SK-N-SH (cell line): ENCODE results near the gene PEX13. TPM values are rescaled to one million over a fixed set of nuclear protein-coding genes. Genes with fewer than 3 reads are reported as not detected.

ENCODE experiments used
- CTCF ChIA-PET: fragments of 300-600, 350-600 bp; formaldehyde crosslinking; extraction: SDS; loops from one replicate; lab custom pipeline; 2021; lab: Yijun Ruan, JAX
- POLR2A ChIA-PET: fragments of 350-600 bp; sonication (Branson Sonifier 250); formaldehyde crosslinking; extraction: SDS; loops from one replicate; lab custom pipeline; 2020; ENCODE audit warnings: antibody characterized with exemption, inconsistent platforms; lab: Yijun Ruan, JAX
- DNase-seq: peaks from one replicate; pipeline ENCODE4 v3.0.0; 2012
- H2AFZ ChIP-seq: fragments of 200-600 bp; sonication (generic); 2 replicates; pipeline ENCODE4 v1.8.1; 2016; ENCODE audit warnings: antibody characterized with exemption, mild to moderate bottlenecking, low read depth
- H3F3A ChIP-seq: fragments of 200-600 bp; sonication (generic); replicated peaks from 2 replicates; pipeline ENCODE3; 2016; ENCODE audit warnings: antibody characterized with exemption, mild to moderate bottlenecking; ENCODE audit not compliant: insufficient read depth
- H3K27ac ChIP-seq, 2 experiments: fragments of 200-500 bp in 1 of 2; fragments of 200-600 bp in 1 of 2; sonication (Bioruptor generic) in 1 of 2; sonication (generic), shearing (Covaris generic) in 1 of 2; 2 replicates each; pipeline versions ENCODE4 v1.5.1 to v1.6.1; 2014 to 2016; ENCODE audit warnings: low read depth in 2 of 2, inconsistent platforms in 1 of 2, low read length in 1 of 2, mild to moderate bottlenecking in 1 of 2, mixed read lengths in 1 of 2
- H3K27me3 ChIP-seq: fragments of 200-600 bp; sonication (generic), shearing (Covaris generic); 2 replicates; pipeline ENCODE4 v1.6.1; 2016; ENCODE audit warnings: mixed run types; ENCODE audit not compliant: insufficient read depth
- H3K36me3 ChIP-seq, 2 experiments: fragments of 200-500 bp in 1 of 2; fragments of 200-600 bp in 1 of 2; sonication (Bioruptor generic) in 1 of 2; sonication (generic) in 1 of 2; replicated peaks in 1 of 2; 2 replicates each; pipeline versions ENCODE3 to v1.5.1; 2014 to 2016; ENCODE audit warnings: low read length in 1 of 2, mild to moderate bottlenecking in 1 of 2; ENCODE audit not compliant: insufficient read depth in 2 of 2, control insufficient read depth in 1 of 2
- H3K4me1 ChIP-seq, 2 experiments: fragments of 200-500 bp in 1 of 2; fragments of 200-600 bp in 1 of 2; sonication (Bioruptor generic) in 1 of 2; sonication (generic), shearing (Covaris generic) in 1 of 2; 2 replicates each; pipeline versions ENCODE4 v1.5.1 to v1.6.1; 2014 to 2016; ENCODE audit warnings: low read depth in 1 of 2, low read length in 1 of 2, mixed run types in 1 of 2; ENCODE audit not compliant: insufficient read depth in 2 of 2, control insufficient read depth in 1 of 2
- H3K4me2 ChIP-seq: fragments of 200-600 bp; sonication (generic), shearing (Covaris generic); 2 replicates; pipeline ENCODE4 v1.6.1; 2017; ENCODE audit warnings: mixed run types
- H3K4me3 ChIP-seq, 2 experiments: fragments of 200-500 bp in 1 of 2; fragments of 200-600 bp in 1 of 2; sonication (Bioruptor generic) in 1 of 2; sonication (generic), shearing (Covaris generic) in 1 of 2; 2 replicates each; pipeline versions ENCODE4 v1.5.1 to v1.8.1; 2014 to 2016; ENCODE audit warnings: low read depth in 2 of 2, inconsistent platforms in 1 of 2, low read length in 1 of 2, mild to moderate bottlenecking in 1 of 2, mixed read lengths in 1 of 2, moderate library complexity in 1 of 2
- H3K79me2 ChIP-seq: fragments of 200-600 bp; sonication (generic); 2 replicates; pipeline ENCODE4 v1.8.1; 2017; ENCODE audit warnings: mild to moderate bottlenecking; ENCODE audit not compliant: insufficient read depth
- H3K9ac ChIP-seq: fragments of 200-600 bp; sonication (generic); 2 replicates; pipeline ENCODE4 v1.6.1; 2017; ENCODE audit warnings: mixed run types
- H3K9me2 ChIP-seq: fragments of 200-600 bp; sonication (generic); 2 replicates; pipeline ENCODE4 v1.6.1; 2017; ENCODE audit warnings: mixed run types
- H3K9me3 ChIP-seq: fragments of 200-600 bp; sonication (generic); 2 replicates; pipeline ENCODE4 v1.6.1; 2017; ENCODE audit warnings: mixed run types, mild to moderate bottlenecking, moderate library complexity
- H4K20me1 ChIP-seq: fragments of 200-600 bp; sonication (generic); 2 replicates; pipeline ENCODE4 v1.6.1; 2017; ENCODE audit warnings: mild to moderate bottlenecking, mixed run types; ENCODE audit not compliant: insufficient read depth
- CHD2 ChIP-seq: fragments of 150-350 bp; IDR thresholded peaks from 2 replicates; pipeline ENCODE4 v1.6.1; 2018; ENCODE audit warnings: low read length; ENCODE audit not compliant: partially characterized antibody
- ELF1 ChIP-seq: IDR thresholded peaks from 2 replicates; pipeline ENCODE4 v1.4.0; 2012
- EZH2phosphoT487 ChIP-seq: fragments of 200-600 bp; sonication (generic); IDR thresholded peaks from 2 replicates; pipeline ENCODE4 v1.6.1; 2017; ENCODE audit warnings: low read depth, mixed run types, mild to moderate bottlenecking, antibody characterized with exemption, moderate library complexity, borderline replicate concordance
- FOSL2 ChIP-seq: IDR thresholded peaks from 2 replicates; pipeline ENCODE4 v1.4.0; 2012; ENCODE audit warnings: low read depth, mild to moderate bottlenecking, moderate library complexity, borderline replicate concordance
- FOXJ3 ChIP-seq: sonication (generic); formaldehyde crosslinking; IDR thresholded peaks from 2 replicates; pipeline ENCODE4 v1.5.1; 2020; ENCODE audit warnings: mild to moderate bottlenecking, missing genetic modification reagents
- FOXM1 ChIP-seq: IDR thresholded peaks from 2 replicates; pipeline ENCODE4 v1.4.0; 2012; ENCODE audit warnings: low read depth, mild to moderate bottlenecking
- JUND ChIP-seq: IDR thresholded peaks from 2 replicates; pipeline ENCODE4 v1.4.0; 2012
- MAX ChIP-seq: IDR thresholded peaks from 2 replicates; pipeline ENCODE4 v1.4.0; 2012; ENCODE audit warnings: low read depth
- MEF2A ChIP-seq: IDR thresholded peaks from 2 replicates; pipeline ENCODE4 v1.4.0; 2012; ENCODE audit warnings: low read depth, borderline replicate concordance
- NRF1 ChIP-seq: IDR thresholded peaks from 2 replicates; pipeline ENCODE4 v1.6.1; 2012; ENCODE audit warnings: low read depth, mild to moderate bottlenecking, low read length
- PBX3 ChIP-seq: IDR thresholded peaks from 2 replicates; pipeline ENCODE4; 2012
- POLR2AphosphoS5 ChIP-seq: IDR thresholded peaks from 2 replicates; pipeline ENCODE4 v1.6.1; 2012; ENCODE audit warnings: low read depth, low read length
- RAD21 ChIP-seq: IDR thresholded peaks from 2 replicates; pipeline ENCODE4 v1.6.1; 2012; ENCODE audit warnings: mild to moderate bottlenecking, low read length
- RFX5 ChIP-seq: IDR thresholded peaks from 2 replicates; pipeline ENCODE4 v1.6.1; 2012; ENCODE audit warnings: mild to moderate bottlenecking, improper control_type of control experiment, low read length
- SIN3A ChIP-seq: IDR thresholded peaks from 2 replicates; pipeline ENCODE4 v1.6.1; 2012; ENCODE audit warnings: low read depth, mild to moderate bottlenecking, low read length, moderate library complexity, borderline replicate concordance
- TCF12 ChIP-seq: IDR thresholded peaks from 2 replicates; pipeline ENCODE4 v1.4.0; 2012
- TEAD4 ChIP-seq: IDR thresholded peaks from 2 replicates; pipeline ENCODE4 v1.4.0; 2012; ENCODE audit warnings: mild to moderate bottlenecking, borderline replicate concordance; ENCODE audit not compliant: insufficient read depth
- USF1 ChIP-seq: IDR thresholded peaks from 2 replicates; pipeline ENCODE4 v1.4.0; 2012; ENCODE audit warnings: low read depth, borderline replicate concordance
- USF2 ChIP-seq: fragments of 150-350 bp; IDR thresholded peaks from 2 replicates; pipeline ENCODE4 v1.6.1; 2017; ENCODE audit warnings: antibody characterized with exemption, low read length, low read depth, borderline replicate concordance
- WGBS: methylation state at CpG from one replicate; pipeline ENCODE4 v1.1.6; 2017; ENCODE audit warnings: low lambda C conversion rate; 5-methylcytosine and 5-hydroxymethylcytosine counted together
- polyA plus RNA-seq, 3 experiments: library from polyadenylated mRNA; depleted of rRNA; stranded (reverse); fragments of >200 nt; gene quantifications; 2 replicates each; pipeline ENCODE4 v1.2.3, GENCODE V29; 2012

The PEX13 gene
- polyA plus RNA-seq, 1 of the 3 experiments (the other 2 are of a cell fraction) = 10.3 TPM

- no peak for TF ChIP-seq USF2
- no peak for TF ChIP-seq FOXJ3 (CRISPR knock-in tag)
- no peak for TF ChIP-seq PBX3
- no peak for TF ChIP-seq MAX
- no peak for TF ChIP-seq USF1
- H3K9me3 ChIP-seq = no peaks in the 10 kb centered on the region
- no peaks in the 10 kb centered on the region for H3K27me3 ChIP-seq
- H2AFZ ChIP-seq = no peak overlapping the region
- H3K27ac ChIP-seq = no peak overlapping the region
- no peak overlapping the region for H3K4me3 ChIP-seq
- peaks cover 89% of the 10 kb centered on the region for H3K79me2 ChIP-seq
- H3K4me2 ChIP-seq = no peak overlapping the region
- DNase-seq = no peak
- peaks cover 0 to 2% of the 10 kb centered on the region in 2 experiments; a peak in 2 of 4 replicates for H3K4me1 ChIP-seq
- WGBS = 93% methylated on average over 4 of the region's 4 CpGs
- peaks cover 9% of the 10 kb centered on the region; the same call in 1 of the 2 replicates for H4K20me1 ChIP-seq
- POLR2A ChIA-PET = no interaction called here
- no peaks in the 10 kb centered on the region for H3K9me2 ChIP-seq
- CTCF ChIA-PET = interaction anchor here (1.0 kb wide), 1 partner anchor 14 kb away, joined by 3 read pairs; no protein-coding TSS in a partner anchor
- peaks cover 2 to 31% of the 10 kb centered on the region in 2 experiments for H3K36me3 ChIP-seq
- H3K9ac ChIP-seq = no peak overlapping the region
- no peaks in the 10 kb centered on the region for H3F3A ChIP-seq
These were observed 6.2 kb downstream of the PEX13 start for GRCh38 chr2:61023670-61024069.

- Histone ChIP-seq H4K20me1 (0 out of 2 replicates have a peak, but pooled peaks cover 5% of the 10 kb centered on the region), H3K9ac (no peak overlapping the region), H2AFZ (no peak overlapping the region), H3K4me2 (no peak overlapping the region), H3K27ac (no peak overlapping the region), H3K4me3 (no peak overlapping the region), H3F3A (no peaks in the 10 kb centered on the region), H3K4me1 (no peaks in the 10 kb centered on the region; a peak in 1 of 4 replicates), H3K9me3 (no peaks in the 10 kb centered on the region), H3K9me2 (no peaks in the 10 kb centered on the region), H3K36me3 (peaks cover 25 to 34% of the 10 kb centered on the region in 2 experiments), H3K27me3 (no peaks in the 10 kb centered on the region), H3K79me2 (peaks cover 40% of the 10 kb centered on the region)
- no peak for DNase-seq
- WGBS = 96% methylated on average over 3 of the region's 3 CpGs
- ChIA-PET POLR2A (no interaction called here), CTCF (no interaction called here)
- no peak for TF ChIP-seq JUND
- no peak for TF ChIP-seq FOXM1
- TF ChIP-seq EZH2phosphoT487 = no peak
- no peak for TF ChIP-seq TEAD4
- no peak for TF ChIP-seq MEF2A
- TF ChIP-seq NRF1 = no peak
- TF ChIP-seq USF1 = no peak
- no peak for TF ChIP-seq SIN3A
- TF ChIP-seq MAX = no peak
- no peak for TF ChIP-seq FOSL2
- no peak for TF ChIP-seq RAD21
- no peak for TF ChIP-seq USF2
- no peak for TF ChIP-seq CHD2
- no peak for TF ChIP-seq FOXJ3 (CRISPR knock-in tag)
- no peak for TF ChIP-seq POLR2AphosphoS5
- no peak for TF ChIP-seq TCF12
- TF ChIP-seq PBX3 = no peak
- no peak for TF ChIP-seq ELF1
- TF ChIP-seq RFX5 = no peak
These were observed 12.0 kb downstream of the PEX13 start for GRCh38 chr2:61029533-61029932.
